Caco-2 (cell line): ENCODE measurements around the gene CXCL6. TPM values are rescaled to one million over a fixed set of nuclear protein-coding genes. Genes with fewer than 3 reads are reported as not detected.

Experiments used
- Bru-seq: library from RNA; stranded (reverse); fragments of 400-500 nt; gene quantifications from one replicate; lab custom pipeline; 2021; lab: Mats Ljungman, UMichigan
- BruChase-seq, 2 experiments: library from RNA; stranded (reverse); fragments of 400-500 nt; gene quantifications; one replicate each; lab custom pipeline; 2021; lab: Mats Ljungman, UMichigan
- BruUV-seq: library from RNA; stranded (reverse); fragments of 400-500 nt; replicated peaks from 2 replicates; lab custom pipeline; 2021; lab: Mats Ljungman, UMichigan
- CTCF ChIA-PET: fragments of 300-600 bp; sonication (Branson Sonifier 250); formaldehyde crosslinking; loops from one replicate; lab custom pipeline; 2022; ENCODE audit warnings: antibody characterized with exemption; lab: Charles Lee
- POLR2A ChIA-PET: fragments of 300-600 bp; sonication (Branson Sonifier 250); formaldehyde crosslinking; loops from one replicate; lab custom pipeline; 2022; ENCODE audit warnings: antibody characterized with exemption; lab: Charles Lee
- DNase-seq, 2 experiments: peaks; one replicate each; pipeline versions ENCODE4 v3.0.0 to v3.0.0-alpha.2; 2020 to 2022
- H3K27me3 ChIP-seq: replicated peaks from 2 replicates; pipeline ENCODE4 v1.6.0; 2011; ENCODE audit warnings: low read length; ENCODE audit not compliant: control insufficient read depth, insufficient read depth
- H3K36me3 ChIP-seq: 2 replicates; pipeline ENCODE4 v1.5.1; 2011; ENCODE audit warnings: low read length; ENCODE audit not compliant: control insufficient read depth, insufficient read depth
- H3K4me1 ChIP-seq: fragments of 250-450 bp; sonication (Bioruptor Pico); 2 replicates; pipeline ENCODE4 v1.5.1; 2020; ENCODE audit warnings: mild to moderate bottlenecking
- H3K4me3 ChIP-seq: 2 replicates; pipeline ENCODE4 v1.5.1; 2011; ENCODE audit warnings: low read depth, mild to moderate bottlenecking, control low read depth, low read length
- H3K9me3 ChIP-seq: fragments of 250-450 bp; sonication (Bioruptor Pico); 2 replicates; pipeline ENCODE4 v1.5.1; 2020; ENCODE audit warnings: mild to moderate bottlenecking, moderate library complexity
- H3K27ac Mint-ChIP-seq: one replicate; pipeline ENCODE4 v1.8.0; 2022; ENCODE audit warnings: mixed read lengths; ENCODE audit not compliant: unreplicated experiment
- H3K27me3 Mint-ChIP-seq: one replicate; pipeline ENCODE4 v1.8.0; 2022; ENCODE audit warnings: mixed read lengths; ENCODE audit not compliant: insufficient read depth, unreplicated experiment
- H3K36me3 Mint-ChIP-seq: one replicate; pipeline ENCODE4 v1.8.0; 2022; ENCODE audit warnings: mild to moderate bottlenecking, mixed read lengths; ENCODE audit not compliant: insufficient read depth, unreplicated experiment
- H3K4me1 Mint-ChIP-seq: one replicate; pipeline ENCODE4 v1.8.0; 2022; ENCODE audit warnings: low read depth, mixed read lengths; ENCODE audit not compliant: unreplicated experiment
- H3K4me3 Mint-ChIP-seq: one replicate; pipeline ENCODE4 v1.8.0; 2022; ENCODE audit warnings: mild to moderate bottlenecking, moderate library complexity, mixed read lengths; ENCODE audit not compliant: unreplicated experiment
- H3K9me3 Mint-ChIP-seq: one replicate; pipeline ENCODE4 v1.8.0; 2022; ENCODE audit warnings: mixed read lengths; ENCODE audit not compliant: unreplicated experiment
- intact Hi-C: fragments of 100-400 bp; cut with micrococcal nuclease; formaldehyde crosslinking; loops from one replicate; pipeline ENCODE4 v1.10.0; 2022; ENCODE audit not compliant: unreplicated experiment
- long read RNA-seq: library from polyadenylated mRNA; stranded (forward); transcript quantifications from one replicate; pipeline ENCODE4 v2.0.0, GENCODE V29; 2022
- total RNA-seq: library from RNA; stranded (reverse); gene quantifications from 2 replicates; pipeline ENCODE4 v1.2.3, GENCODE V29; 2022
- TF ChIP-seq, protein P1 (sequence below), 2 experiments: fragments of 200-600 bp in 1 of 2; IDR thresholded peaks; 1 replicate in 1 of 2; 2 replicates in 1 of 2; pipeline versions ENCODE4 v1.5.1 to v1.8.0; 2011 to 2022; ENCODE audit warnings: antibody characterized with exemption in 1 of 2, control low read depth in 1 of 2, inconsistent platforms in 1 of 2, low read depth in 1 of 2, low read length in 1 of 2, mild to moderate bottlenecking in 1 of 2, moderate library complexity in 1 of 2; ENCODE audit not compliant: insufficient read depth in 1 of 2, severe bottlenecking in 1 of 2, unreplicated experiment in 1 of 2

The CXCL6 gene
- total RNA-seq = not detected in 2 replicates
- Bru-seq, nascent RNA = not detected
- not detected for BruChase-seq, experiment 1, labeled RNA remaining after a 2-hour chase
- not detected for BruChase-seq, experiment 2, labeled RNA remaining after a 6-hour chase
- long read RNA-seq = 0 reads

DNA sequence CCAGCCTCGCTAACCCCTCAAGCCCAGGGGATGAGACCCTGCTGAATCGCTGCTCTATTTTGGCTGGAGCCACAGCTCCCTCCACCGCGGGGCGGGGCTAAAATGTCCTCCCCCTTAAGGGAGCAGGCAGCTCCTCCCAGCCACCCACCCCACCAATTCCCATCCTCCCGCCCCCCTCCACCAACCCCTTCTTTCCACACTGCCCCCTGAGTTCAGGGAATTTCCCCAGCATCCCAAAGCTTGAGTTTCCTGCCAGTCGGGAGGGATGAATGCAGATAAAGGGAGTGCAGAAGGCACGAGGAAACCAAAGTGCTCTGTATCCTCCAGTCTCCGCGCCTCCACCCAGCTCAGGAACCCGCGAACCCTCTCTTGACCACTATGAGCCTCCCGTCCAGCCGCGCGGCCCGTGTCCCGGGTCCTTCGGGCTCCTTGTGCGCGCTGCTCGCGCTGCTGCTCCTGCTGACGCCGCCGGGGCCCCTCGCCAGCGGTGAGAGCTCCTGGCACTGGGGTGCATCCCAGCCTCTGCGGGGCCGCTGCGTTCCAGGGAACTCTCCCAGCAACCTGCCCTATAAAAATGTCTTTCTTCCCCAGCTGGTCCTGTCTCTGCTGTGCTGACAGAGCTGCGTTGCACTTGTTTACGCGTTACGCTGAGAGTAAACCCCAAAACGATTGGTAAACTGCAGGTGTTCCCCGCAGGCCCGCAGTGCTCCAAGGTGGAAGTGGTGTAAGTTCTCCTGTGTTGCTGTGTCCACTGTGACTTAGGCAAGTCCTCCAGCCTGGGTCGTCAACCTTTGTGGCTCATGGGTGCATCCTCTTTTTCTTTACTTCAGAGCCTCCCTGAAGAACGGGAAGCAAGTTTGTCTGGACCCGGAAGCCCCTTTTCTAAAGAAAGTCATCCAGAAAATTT, at the start of gene CXCL6:
Gene CXCL6, plus strand, starts transcription at position 306 of the 907 bp plus-strand sequence. Its CDS starts 73 bp downstream, at position 379.
- CTCF ChIA-PET = no interaction called here
- TF ChIP-seq, protein P1, sequence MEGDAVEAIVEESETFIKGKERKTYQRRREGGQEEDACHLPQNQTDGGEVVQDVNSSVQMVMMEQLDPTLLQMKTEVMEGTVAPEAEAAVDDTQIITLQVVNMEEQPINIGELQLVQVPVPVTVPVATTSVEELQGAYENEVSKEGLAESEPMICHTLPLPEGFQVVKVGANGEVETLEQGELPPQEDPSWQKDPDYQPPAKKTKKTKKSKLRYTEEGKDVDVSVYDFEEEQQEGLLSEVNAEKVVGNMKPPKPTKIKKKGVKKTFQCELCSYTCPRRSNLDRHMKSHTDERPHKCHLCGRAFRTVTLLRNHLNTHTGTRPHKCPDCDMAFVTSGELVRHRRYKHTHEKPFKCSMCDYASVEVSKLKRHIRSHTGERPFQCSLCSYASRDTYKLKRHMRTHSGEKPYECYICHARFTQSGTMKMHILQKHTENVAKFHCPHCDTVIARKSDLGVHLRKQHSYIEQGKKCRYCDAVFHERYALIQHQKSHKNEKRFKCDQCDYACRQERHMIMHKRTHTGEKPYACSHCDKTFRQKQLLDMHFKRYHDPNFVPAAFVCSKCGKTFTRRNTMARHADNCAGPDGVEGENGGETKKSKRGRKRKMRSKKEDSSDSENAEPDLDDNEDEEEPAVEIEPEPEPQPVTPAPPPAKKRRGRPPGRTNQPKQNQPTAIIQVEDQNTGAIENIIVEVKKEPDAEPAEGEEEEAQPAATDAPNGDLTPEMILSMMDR (IDR thresholded peaks at IDR 0.05; ENCODE audit: insufficient read depth in 1 of 2, low read depth in 1 of 2, low read length in 1 of 2, severe bottlenecking in 1 of 2, unreplicated experiment in 1 of 2) = no peak
- no TSS peak for BruUV-seq
- Mint-ChIP-seq H3K27me3 (peaks cover 9% of the 10 kb centered on the region), H3K4me3 (peak within 1 kb of the TSS; percentile 70), H3K36me3 (no peaks in the 10 kb centered on the region), H3K4me1 (no peaks in the 10 kb centered on the region), H3K9me3 (no peaks in the 10 kb centered on the region), H3K27ac (no peak within 1 kb of the TSS)
- Histone ChIP-seq H3K4me1 (no peaks in the 10 kb centered on the region), H3K4me3 (peak within 1 kb of the TSS; percentile 27), H3K36me3 (no peaks in the 10 kb centered on the region), H3K27me3 (no peaks in the 10 kb centered on the region), H3K9me3 (no peaks in the 10 kb centered on the region)
- POLR2A ChIA-PET = no interaction called here
- DNase-seq = peak in 1 of 2 experiments; percentile 30
- intact Hi-C loops = no loop called here

DNA sequence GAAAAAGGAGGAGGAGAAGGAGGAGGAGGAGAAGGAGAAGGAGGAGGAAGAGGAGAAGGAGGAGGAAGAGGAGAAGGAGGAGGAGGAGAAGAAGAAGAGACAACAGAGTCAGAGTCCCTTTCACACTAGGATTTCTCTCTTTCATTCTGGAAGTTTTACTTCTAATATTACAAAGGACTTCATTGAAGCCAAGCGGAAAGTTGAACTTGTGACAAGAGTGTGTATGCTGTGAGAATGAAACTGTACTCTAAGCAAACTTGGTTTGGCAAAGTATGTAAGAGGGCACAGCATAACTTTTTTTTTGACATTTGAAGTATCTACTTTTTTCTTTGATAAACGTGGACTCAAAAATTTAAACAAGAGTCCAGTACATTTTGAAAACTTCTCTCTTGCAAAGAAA, 48.1 kb upstream of the CXCL6 start:
- no peak overlapping the region for H3K4me3 ChIP-seq
- H3K4me1 Mint-ChIP-seq = no peaks in the 10 kb centered on the region
- BruUV-seq = no TSS peak
- no peaks in the 10 kb centered on the region for H3K27me3 ChIP-seq
- ChIA-PET CTCF (no interaction called here), POLR2A (no interaction called here)
- no peaks in the 10 kb centered on the region for H3K36me3 Mint-ChIP-seq
- peaks cover 23% of the 10 kb centered on the region for H3K27me3 Mint-ChIP-seq
- no peaks in the 10 kb centered on the region for H3K9me3 ChIP-seq
- H3K4me1 ChIP-seq = no peaks in the 10 kb centered on the region
- no peak overlapping the region for H3K27ac Mint-ChIP-seq
- intact Hi-C loops = no loop called here
- no peaks in the 10 kb centered on the region for H3K36me3 ChIP-seq
- DNase-seq = no peak
- TF ChIP-seq, protein P1 (IDR thresholded peaks at IDR 0.05; ENCODE audit: insufficient read depth in 1 of 2, low read depth in 1 of 2, low read length in 1 of 2, severe bottlenecking in 1 of 2, unreplicated experiment in 1 of 2) = no peak
- H3K4me3 Mint-ChIP-seq = no peak overlapping the region
- no peaks in the 10 kb centered on the region for H3K9me3 Mint-ChIP-seq

DNA sequence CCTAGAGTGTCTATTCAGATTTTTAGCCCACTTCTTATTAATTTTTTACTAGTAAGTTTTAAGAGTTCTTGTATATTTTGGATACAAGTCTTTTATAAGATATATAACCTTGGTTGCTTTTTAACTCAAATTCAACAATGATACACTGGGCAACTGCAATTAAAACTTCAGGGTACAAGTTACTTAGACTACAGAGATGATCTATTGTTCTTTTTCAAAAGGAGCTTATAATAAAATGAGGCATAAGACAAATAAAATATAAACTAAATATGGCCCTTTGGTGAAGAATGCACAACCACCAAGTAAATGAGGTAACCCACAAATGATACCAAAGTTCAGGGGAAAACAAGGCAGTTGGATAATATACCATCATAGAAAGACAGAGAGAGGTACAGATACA, 37.6 kb upstream of the CXCL6 start:
- H3K27ac Mint-ChIP-seq = no peak overlapping the region
- H3K4me3 Mint-ChIP-seq = no peak overlapping the region
- H3K9me3 ChIP-seq = no peaks in the 10 kb centered on the region
- H3K4me1 ChIP-seq = no peaks in the 10 kb centered on the region
- DNase-seq = no peak
- ChIA-PET POLR2A (no interaction called here), CTCF (no interaction called here)
- peaks cover 2% of the 10 kb centered on the region for H3K27me3 Mint-ChIP-seq
- BruUV-seq = no TSS peak
- intact Hi-C loops = no loop called here
- peaks cover 8% of the 10 kb centered on the region for H3K9me3 Mint-ChIP-seq
- no peaks in the 10 kb centered on the region for H3K27me3 ChIP-seq
- no peak overlapping the region for H3K4me3 ChIP-seq
- H3K36me3 ChIP-seq = no peaks in the 10 kb centered on the region
- no peaks in the 10 kb centered on the region for H3K4me1 Mint-ChIP-seq
- no peaks in the 10 kb centered on the region for H3K36me3 Mint-ChIP-seq
- TF ChIP-seq, protein P1 (IDR thresholded peaks at IDR 0.05; ENCODE audit: insufficient read depth in 1 of 2, low read depth in 1 of 2, low read length in 1 of 2, severe bottlenecking in 1 of 2, unreplicated experiment in 1 of 2) = no peak
